ENCODE measurements around the gene ZFAND3.

GRCh38 chr6:38179300-38179699 lies 359.8 kb downstream of the ZFAND3 start:
- TF ChIP-seq CTCF (IDR thresholded peaks at IDR 0.05), result no peak
- no peak for TF ChIP-seq POLR2AphosphoS5 (IDR thresholded peaks at IDR 0.05)
- no peak for TF ChIP-seq POLR2A (IDR thresholded peaks at IDR 0.05)
